B cell (primary cell): ENCODE measurements around the gene CD163. TPM values are rescaled to one million over a fixed set of nuclear protein-coding genes. Genes with fewer than 3 reads are reported as not detected.

ENCODE experiments used
- ATAC-seq: fragments of 200-7000 bp; cut with Tn5 transposase; one replicate; pipeline ENCODE4 v1.10.0; 2021; ENCODE audit warnings: low read depth, mild to moderate bottlenecking, moderate number of reproducible peaks, moderate library complexity
- CTCF ChIA-PET: fragments of 350-600 bp; sonication (Branson Sonifier 250); formaldehyde crosslinking; loops from one replicate; lab custom pipeline; 2021; ENCODE audit warnings: antibody characterized with exemption, inconsistent platforms; lab: Charles Lee
- POLR2A ChIA-PET: fragments of 350-600 bp; sonication (Branson Sonifier 250); formaldehyde crosslinking; loops from one replicate; lab custom pipeline; 2021; ENCODE audit warnings: antibody characterized with exemption; lab: Charles Lee
- DNase-seq: peaks from one replicate; pipeline ENCODE4 v3.0.0; 2013
- H2AFZ ChIP-seq: 2 replicates; pipeline ENCODE4 v1.6.1; 2012; ENCODE audit warnings: mild to moderate bottlenecking, low read depth, low read length; ENCODE audit not compliant: insufficient read depth, poor library complexity, severe bottlenecking
- H3K27ac ChIP-seq, 2 donors: 1 replicate in 1 of 2; 2 replicates in 1 of 2; pipeline ENCODE4 v1.5.1; 2012 to 2013; ENCODE audit warnings: low read length in 2 of 2, mild to moderate bottlenecking in 2 of 2, moderate library complexity in 1 of 2
- H3K27me3 ChIP-seq, 4 experiments: fragments of 200-600 bp in 1 of 4; sonication (generic) in 1 of 4; replicated peaks in 1 of 4; 1 replicate in 2 of 4; 2 replicates in 2 of 4; pipeline versions ENCODE4 v1.6.1 to v1.7.0; 2013 to 2016; ENCODE audit warnings: low read length in 3 of 4, mild to moderate bottlenecking in 2 of 4, mixed read lengths in 1 of 4, moderate library complexity in 1 of 4; ENCODE audit not compliant: insufficient read depth in 4 of 4, control insufficient read depth in 3 of 4; ENCODE audit errors: control extremely low read depth in 1 of 4
- H3K36me3 ChIP-seq, 2 experiments: replicated peaks in 1 of 2; 1 replicate in 1 of 2; 2 replicates in 1 of 2; pipeline versions ENCODE4 v1.6.1 to v1.7.1; 2013; ENCODE audit warnings: low read length in 1 of 2; ENCODE audit not compliant: insufficient read depth in 2 of 2, control insufficient read depth in 1 of 2; ENCODE audit errors: control extremely low read depth in 1 of 2, extremely low read depth in 1 of 2
- H3K4me1 ChIP-seq, 2 donors: fragments of 200-600 bp in 1 of 2; sonication (generic) in 1 of 2; 1 replicate in 1 of 2; 2 replicates in 1 of 2; pipeline versions ENCODE4 v1.5.1 to v1.6.1; 2013 to 2017; ENCODE audit warnings: low read length in 2 of 2; ENCODE audit not compliant: control insufficient read depth in 2 of 2, insufficient read depth in 2 of 2
- H3K4me2 ChIP-seq: replicated peaks from 2 replicates; pipeline ENCODE3; 2012; ENCODE audit warnings: mild to moderate bottlenecking, low read depth, low read length; ENCODE audit not compliant: poor library complexity, severe bottlenecking
- H3K4me3 ChIP-seq, 5 experiments: fragments of 200-600 bp in 1 of 5; sonication (generic) in 1 of 5; 1 replicate in 3 of 5; 2 replicates in 2 of 5; pipeline versions ENCODE4 v1.5.1 to v1.7.0; 2011 to 2016; ENCODE audit warnings: low read length in 4 of 5, mild to moderate bottlenecking in 4 of 5, low read depth in 2 of 5, control low read depth in 1 of 5, moderate library complexity in 1 of 5; ENCODE audit not compliant: insufficient read depth in 1 of 5; ENCODE audit errors: control extremely low read depth in 1 of 5, extremely low read depth in 1 of 5
- H3K79me2 ChIP-seq: fragments of 200-600 bp; sonication (generic); one replicate; pipeline ENCODE4 v1.6.0; 2016; ENCODE audit warnings: low read length; ENCODE audit not compliant: control insufficient read depth, insufficient read depth
- H3K9ac ChIP-seq: fragments of 200-600 bp; sonication (generic); 2 replicates; pipeline ENCODE4 v1.6.1; 2017; ENCODE audit warnings: mild to moderate bottlenecking, low read length, moderate library complexity
- H3K9me3 ChIP-seq, 3 donors: one replicate each; pipeline versions ENCODE4 v1.6.1 to v1.7.1; 2013; ENCODE audit warnings: low read length in 2 of 3; ENCODE audit not compliant: control insufficient read depth in 2 of 3, insufficient read depth in 1 of 3; ENCODE audit errors: control extremely low read depth in 1 of 3
- H4K20me1 ChIP-seq: 2 replicates; pipeline ENCODE4 v1.6.0; 2012; ENCODE audit warnings: mild to moderate bottlenecking, low read length; ENCODE audit not compliant: insufficient read depth, control insufficient read depth, poor library complexity, severe bottlenecking
- H3K27ac Mint-ChIP-seq: one replicate; pipeline ENCODE4 v1.8.0; 2021; ENCODE audit warnings: mixed read lengths
- H3K27me3 Mint-ChIP-seq: one replicate; pipeline ENCODE4 v1.8.0; 2021; ENCODE audit warnings: mixed read lengths
- H3K4me1 Mint-ChIP-seq: one replicate; pipeline ENCODE4 v1.8.0; 2021; ENCODE audit warnings: mixed read lengths
- H3K4me3 Mint-ChIP-seq: one replicate; pipeline ENCODE4 v1.8.0; 2021; ENCODE audit warnings: mixed read lengths
- H3K9me3 Mint-ChIP-seq: one replicate; pipeline ENCODE4 v1.8.0; 2022; ENCODE audit warnings: mixed read lengths; ENCODE audit not compliant: insufficient read depth
- CTCF ChIP-seq: fragments of 200-600 bp; IDR thresholded peaks from one replicate; pipeline ENCODE4 v1.8.0; 2022; ENCODE audit warnings: antibody characterized with exemption, mild to moderate bottlenecking
- EZH2 ChIP-seq: IDR thresholded peaks from 2 replicates; pipeline ENCODE4 v1.6.1; 2012; ENCODE audit warnings: borderline replicate concordance, low read depth, mild to moderate bottlenecking, moderate library complexity, low read length; ENCODE audit not compliant: insufficient read depth, poor library complexity, severe bottlenecking
- WGBS: methylation state at CpG from one replicate; pipeline ENCODE4 v1.1.5; 2013; ENCODE audit warnings: missing lambda C conversion rate; ENCODE audit not compliant: insufficient coverage; 5-methylcytosine and 5-hydroxymethylcytosine counted together
- intact Hi-C: fragments of 100-400 bp; cut with micrococcal nuclease; formaldehyde crosslinking; loops from one replicate; pipeline ENCODE4 v1.10.0; 2022
- polyA plus RNA-seq: library from polyadenylated mRNA; depleted of rRNA; stranded (reverse); fragments of >200 nt; gene quantifications from 2 replicates; pipeline ENCODE4 v1.2.3, GENCODE V29; 2012
- total RNA-seq, 2 donors: library from RNA; stranded (reverse); fragments of 120-200 nt in 1 of 2; gene quantifications; 1 replicate in 1 of 2; 2 replicates in 1 of 2; pipeline versions ENCODE4 v1.2.3 to v1.2.4, GENCODE V29; 2013 to 2022

CD163 gene
- total and polyA plus RNA-seq, 2 donors (not counting 1 experiment from before 2014, with no cell fraction given), result 1.1 to 1.8 TPM

- Histone ChIP-seq H3K27me3 (peaks cover 0 to 15% (median 13%) of the 10 kb centered on the region in 4 experiments), H2AFZ (no peak overlapping the region), H4K20me1 (no peaks in the 10 kb centered on the region), H3K4me2 (no peak overlapping the region), H3K79me2 (no peaks in the 10 kb centered on the region), H3K36me3 (no peaks in the 10 kb centered on the region), H3K4me1 (no peaks in the 10 kb centered on the region), H3K9ac (no peak overlapping the region), H3K4me3 (no peak overlapping the region), H3K9me3 (peaks cover 0 to 8% (median 0%) of the 10 kb centered on the region in 3 donors), H3K27ac (no peak overlapping the region)
- Mint-ChIP-seq H3K27ac (no peak overlapping the region), H3K9me3 (no peaks in the 10 kb centered on the region), H3K27me3 (peaks cover 51% of the 10 kb centered on the region), H3K4me3 (no peak overlapping the region), H3K4me1 (no peaks in the 10 kb centered on the region)
- no CpG with 5 or more reads among the region's 4 CpGs for WGBS
- DNase-seq (no peak), ATAC-seq (no peak)
- POLR2A ChIA-PET, result no interaction called here
- intact Hi-C loops, result no loop called here
- CTCF ChIA-PET, result interaction anchor here (0.6 kb wide), 1 partner anchor 200 kb away, joined by 3 read pairs; no protein-coding TSS in a partner anchor
- TF ChIP-seq EZH2 (no peak), CTCF (no peak)
Observed at GRCh38 chr12:7444537-7444936, 59.0 kb downstream of the CD163 start.

- H3K4me3 ChIP-seq, result no peak within 1 kb of the TSS
- no peak for TF ChIP-seq EZH2
- no peak for TF ChIP-seq CTCF
- ChIA-PET CTCF (interaction anchor here (0.6 kb wide), 1 partner anchor 201 kb away, joined by 3 read pairs; no protein-coding TSS in a partner anchor), POLR2A (no interaction called here)
- Mint-ChIP-seq H3K27me3 (peaks cover 54% of the 10 kb centered on the region), H3K4me1 (no peaks in the 10 kb centered on the region), H3K9me3 (no peaks in the 10 kb centered on the region), H3K27ac (no peak within 1 kb of the TSS), H3K4me3 (no peak within 1 kb of the TSS)
- no peak within 1 kb of the TSS for H3K27ac ChIP-seq
- H3K36me3 ChIP-seq, result no peaks in the 10 kb centered on the region
- intact Hi-C loops, result no loop called here
- ATAC-seq (no peak), DNase-seq (no peak)
- no peaks in the 10 kb centered on the region for H4K20me1 ChIP-seq
- H3K4me2 ChIP-seq, result no peak within 1 kb of the TSS
- no peak within 1 kb of the TSS for H2AFZ ChIP-seq
- peaks cover 0 to 15% (median 13%) of the 10 kb centered on the region in 4 experiments for H3K27me3 ChIP-seq
- no peaks in the 10 kb centered on the region for H3K4me1 ChIP-seq
- H3K79me2 ChIP-seq, result no peaks in the 10 kb centered on the region
- H3K9me3 ChIP-seq, result peaks cover 0 to 8% (median 0%) of the 10 kb centered on the region in 3 donors
- H3K9ac ChIP-seq, result no peak within 1 kb of the TSS
- no CpG with 5 or more reads among the region's 2 CpGs for WGBS
Observed at GRCh38 chr12:7444076-7444475, 59.5 kb downstream of the CD163 start, which contains the start of gene CD163L1. Gene CD163L1 (minus strand): TSS chr12:7444153. CDS start chr12:7444127, 26 bp downstream.
